Effector memory CD8-positive, alpha-beta T cell (primary cell): Measurements from ENCODE around the gene C10orf120.

Experiments
- ATAC-seq: fragments of 150-1000 bp; cut with Tn5 transposase; replicated peaks from 2 replicates; pipeline ENCODE4 v1.10.0; 2021; ENCODE audit warnings: mild to moderate bottlenecking, moderate library complexity
- DNase-seq, 3 experiments: peaks; one replicate each; pipeline ENCODE4 v3.0.0; 2021
- H3K27ac Mint-ChIP-seq, 2 donors: one replicate each; pipeline ENCODE4 v1.8.0; 2022; ENCODE audit warnings: mild to moderate bottlenecking in 2 of 2, mixed read lengths in 2 of 2, moderate library complexity in 2 of 2
- H3K27me3 Mint-ChIP-seq, 2 donors: one replicate each; pipeline ENCODE4 v1.8.0; 2022; ENCODE audit warnings: mixed read lengths in 2 of 2
- H3K36me3 Mint-ChIP-seq: one replicate; pipeline ENCODE4 v1.8.0; 2022; ENCODE audit warnings: mild to moderate bottlenecking, moderate library complexity, mixed read lengths; ENCODE audit not compliant: insufficient read depth
- H3K4me1 Mint-ChIP-seq, 2 donors: one replicate each; pipeline ENCODE4 v1.8.0; 2022; ENCODE audit warnings: low read depth in 2 of 2, mixed read lengths in 2 of 2
- H3K4me3 Mint-ChIP-seq, 2 donors: one replicate each; pipeline ENCODE4 v1.8.0; 2022; ENCODE audit warnings: mild to moderate bottlenecking in 2 of 2, mixed read lengths in 2 of 2, moderate library complexity in 2 of 2
- H3K9me3 Mint-ChIP-seq, 2 donors: one replicate each; pipeline ENCODE4 v1.8.0; 2022; ENCODE audit warnings: mixed read lengths in 2 of 2

The C10orf120 gene

DNA sequence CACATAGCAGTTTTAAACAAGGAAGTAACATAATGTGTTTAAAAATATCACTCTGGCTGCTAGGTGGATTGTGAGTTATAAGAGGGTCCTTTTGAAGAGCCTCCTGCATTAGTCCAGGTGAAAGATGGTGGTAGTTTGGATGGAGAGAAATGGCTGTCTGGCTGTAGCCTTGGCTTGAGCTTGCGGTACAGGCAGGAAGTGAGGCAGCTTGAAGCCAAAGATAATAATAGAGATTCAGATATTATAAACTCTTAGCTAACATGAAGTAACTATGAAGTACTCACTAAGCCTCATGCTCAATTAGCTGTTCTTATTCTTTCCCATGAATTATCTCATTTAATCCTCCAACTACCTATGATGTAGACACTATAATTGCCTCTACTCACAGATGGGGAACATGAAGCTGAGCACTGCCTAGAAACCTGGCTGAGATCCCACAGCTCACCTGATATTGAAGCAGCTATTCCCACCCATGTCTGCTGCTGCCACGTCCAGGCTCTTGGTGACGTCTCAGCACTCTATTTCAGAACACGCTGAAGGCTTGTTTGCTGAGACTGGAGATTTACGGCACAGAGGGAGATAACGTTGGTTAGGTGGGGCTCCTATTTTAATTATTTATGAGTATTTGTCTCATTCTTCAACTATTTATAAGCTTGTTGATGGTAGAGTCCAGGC, 10.4 kb downstream of the C10orf120 start:
- H3K27ac Mint-ChIP-seq, result no peak overlapping the region
- no peaks in the 10 kb centered on the region for H3K4me1 Mint-ChIP-seq
- DNase-seq (no peak), ATAC-seq (no peak)
- peaks cover 0 to 2% of the 10 kb centered on the region in 2 donors for H3K9me3 Mint-ChIP-seq
- no peaks in the 10 kb centered on the region for H3K36me3 Mint-ChIP-seq
- H3K4me3 Mint-ChIP-seq, result no peak overlapping the region
- peaks cover 69 to 72% of the 10 kb centered on the region in 2 donors for H3K27me3 Mint-ChIP-seq

GRCh38 chr10:122688293-122688989, 11.2 kb downstream of the C10orf120 start:
- Mint-ChIP-seq H3K4me1 (no peaks in the 10 kb centered on the region), H3K27ac (no peak overlapping the region), H3K9me3 (peaks cover 0 to 2% of the 10 kb centered on the region in 2 donors), H3K4me3 (no peak overlapping the region), H3K27me3 (peaks cover 69 to 79% of the 10 kb centered on the region in 2 donors), H3K36me3 (no peaks in the 10 kb centered on the region)
- ATAC-seq (no peak), DNase-seq (no peak)

DNA sequence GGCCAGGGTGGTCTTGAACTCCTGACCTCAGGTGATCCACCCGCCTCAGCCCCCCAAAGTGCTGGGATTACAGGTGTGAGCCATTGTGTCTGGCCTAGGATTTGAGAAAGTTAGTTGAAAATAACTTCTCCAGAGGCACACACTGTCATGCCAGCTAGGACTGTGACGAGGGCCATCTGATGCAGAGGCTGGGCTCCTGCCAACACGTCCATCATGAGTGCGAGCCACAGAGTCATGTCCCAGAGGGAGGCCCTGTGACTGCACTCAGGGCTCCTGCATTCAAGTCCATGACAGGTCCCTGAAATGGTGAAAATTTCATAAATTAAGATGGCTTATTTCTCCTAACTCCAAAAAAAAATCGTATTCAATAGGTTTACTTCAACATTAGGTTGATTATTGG, 17.1 kb downstream of the C10orf120 start:
- H3K9me3 Mint-ChIP-seq, result peaks cover 0 to 2% of the 10 kb centered on the region in 2 donors
- ATAC-seq (no peak), DNase-seq (no peak)
- H3K27me3 Mint-ChIP-seq, result peaks cover 39 to 70% of the 10 kb centered on the region in 2 donors
- H3K27ac Mint-ChIP-seq, result no peak overlapping the region
- H3K4me3 Mint-ChIP-seq, result no peak overlapping the region
- H3K4me1 Mint-ChIP-seq, result no peaks in the 10 kb centered on the region
- no peaks in the 10 kb centered on the region for H3K36me3 Mint-ChIP-seq

- no peak overlapping the region for H3K4me3 Mint-ChIP-seq
- H3K27me3 Mint-ChIP-seq, result peaks cover 36 to 72% of the 10 kb centered on the region in 2 donors
- H3K36me3 Mint-ChIP-seq, result no peaks in the 10 kb centered on the region
- H3K27ac Mint-ChIP-seq, result no peak overlapping the region
- H3K4me1 Mint-ChIP-seq, result no peaks in the 10 kb centered on the region
- DNase-seq, result no peak
- ATAC-seq, result no peak
- no peaks in the 10 kb centered on the region for H3K9me3 Mint-ChIP-seq
Measured at GRCh38 chr10:122678266-122678665, 21.4 kb downstream of the C10orf120 start.

- no peaks in the 10 kb centered on the region for H3K36me3 Mint-ChIP-seq
- ATAC-seq, result no peak
- no peak for DNase-seq
- no peak overlapping the region for H3K27ac Mint-ChIP-seq
- no peaks in the 10 kb centered on the region for H3K4me1 Mint-ChIP-seq
- H3K27me3 Mint-ChIP-seq, result peaks cover 50 to 95% of the 10 kb centered on the region in 2 donors
- H3K9me3 Mint-ChIP-seq, result no peaks in the 10 kb centered on the region
- H3K4me3 Mint-ChIP-seq, result no peak overlapping the region
Measured at GRCh38 chr10:122675278-122675677, 24.4 kb downstream of the C10orf120 start.

DNA sequence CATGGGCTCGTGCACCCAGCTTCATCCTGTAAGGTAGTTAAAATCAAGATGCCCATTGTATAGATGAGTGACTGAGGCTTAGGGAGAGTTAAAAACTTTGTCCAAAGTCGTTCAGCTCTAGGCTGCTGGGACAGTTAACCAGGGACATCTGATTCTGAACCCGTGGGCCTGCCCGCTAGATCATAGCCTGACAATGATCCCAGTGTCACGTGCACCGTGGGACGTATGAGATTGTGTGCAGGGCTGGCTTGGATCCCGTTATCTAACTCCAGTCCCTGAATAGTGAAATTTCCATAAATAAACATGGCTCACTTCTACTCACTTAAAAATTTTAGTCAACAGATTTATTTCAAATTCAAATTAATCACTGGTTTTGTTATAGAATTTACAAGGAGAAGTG, 24.9 kb downstream of the C10orf120 start:
- ATAC-seq, result no peak
- no peak for DNase-seq
- Mint-ChIP-seq H3K36me3 (no peaks in the 10 kb centered on the region), H3K27me3 (peaks cover 50 to 97% of the 10 kb centered on the region in 2 donors), H3K4me1 (no peaks in the 10 kb centered on the region), H3K27ac (no peak overlapping the region), H3K9me3 (no peaks in the 10 kb centered on the region), H3K4me3 (no peak overlapping the region)

GRCh38 chr10:122673731-122674130, 25.9 kb downstream of the C10orf120 start:
- H3K4me1 Mint-ChIP-seq, result no peaks in the 10 kb centered on the region
- H3K27ac Mint-ChIP-seq, result no peak overlapping the region
- no peaks in the 10 kb centered on the region for H3K36me3 Mint-ChIP-seq
- no peak overlapping the region for H3K4me3 Mint-ChIP-seq
- H3K27me3 Mint-ChIP-seq, result peaks cover 50 to 92% of the 10 kb centered on the region in 2 donors
- ATAC-seq (no peak), DNase-seq (no peak)
- H3K9me3 Mint-ChIP-seq, result no peaks in the 10 kb centered on the region

DNA sequence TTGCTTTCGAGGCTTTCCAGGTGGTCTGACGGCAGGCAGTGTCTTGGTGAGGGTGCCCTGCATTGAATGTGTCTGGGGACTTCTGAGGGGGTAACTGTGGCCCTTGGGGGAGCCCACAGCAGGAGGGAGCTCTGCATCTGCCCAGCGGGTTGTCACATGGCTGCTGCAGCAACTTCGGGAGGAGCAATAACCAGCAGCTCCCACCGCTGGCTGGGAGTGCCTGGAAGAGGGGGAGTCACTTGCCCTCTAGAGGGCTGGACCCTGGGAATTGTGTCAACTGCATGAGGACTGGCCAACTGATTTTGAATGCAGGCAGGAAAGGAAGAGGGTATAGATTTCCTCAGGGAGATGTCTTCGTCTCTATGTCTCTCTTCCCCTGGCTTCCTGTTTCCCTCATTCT, 26.4 kb downstream of the C10orf120 start:
- Mint-ChIP-seq H3K4me3 (no peak overlapping the region), H3K27me3 (peaks cover 50 to 92% of the 10 kb centered on the region in 2 donors), H3K36me3 (no peaks in the 10 kb centered on the region), H3K9me3 (no peaks in the 10 kb centered on the region), H3K27ac (no peak overlapping the region), H3K4me1 (no peaks in the 10 kb centered on the region)
- ATAC-seq (no peak), DNase-seq (no peak)

GRCh38 chr10:122672655-122673054, 27.0 kb downstream of the C10orf120 start:
- no peak for DNase-seq
- no peak overlapping the region for H3K27ac Mint-ChIP-seq
- ATAC-seq, result no peak
- peaks cover 50 to 92% of the 10 kb centered on the region in 2 donors for H3K27me3 Mint-ChIP-seq
- no peaks in the 10 kb centered on the region for H3K36me3 Mint-ChIP-seq
- H3K4me1 Mint-ChIP-seq, result no peaks in the 10 kb centered on the region
- no peak overlapping the region for H3K4me3 Mint-ChIP-seq
- no peaks in the 10 kb centered on the region for H3K9me3 Mint-ChIP-seq

GRCh38 chr10:122671355-122671754, 28.3 kb downstream of the C10orf120 start:
- no peaks in the 10 kb centered on the region for H3K4me1 Mint-ChIP-seq
- DNase-seq, result no peak
- no peak overlapping the region for H3K4me3 Mint-ChIP-seq
- no peak overlapping the region for H3K27ac Mint-ChIP-seq
- H3K9me3 Mint-ChIP-seq, result no peaks in the 10 kb centered on the region
- no peak for ATAC-seq
- peaks cover 44 to 87% of the 10 kb centered on the region in 2 donors for H3K27me3 Mint-ChIP-seq
- no peaks in the 10 kb centered on the region for H3K36me3 Mint-ChIP-seq

- H3K9me3 Mint-ChIP-seq, result no peaks in the 10 kb centered on the region
- no peaks in the 10 kb centered on the region for H3K36me3 Mint-ChIP-seq
- peaks cover 53 to 87% of the 10 kb centered on the region in 2 donors for H3K27me3 Mint-ChIP-seq
- no peak for DNase-seq
- no peak overlapping the region for H3K27ac Mint-ChIP-seq
- H3K4me1 Mint-ChIP-seq, result no peaks in the 10 kb centered on the region
- no peak for ATAC-seq
- H3K4me3 Mint-ChIP-seq, result no peak overlapping the region
Measured at GRCh38 chr10:122669842-122670241, 29.8 kb downstream of the C10orf120 start.

DNA sequence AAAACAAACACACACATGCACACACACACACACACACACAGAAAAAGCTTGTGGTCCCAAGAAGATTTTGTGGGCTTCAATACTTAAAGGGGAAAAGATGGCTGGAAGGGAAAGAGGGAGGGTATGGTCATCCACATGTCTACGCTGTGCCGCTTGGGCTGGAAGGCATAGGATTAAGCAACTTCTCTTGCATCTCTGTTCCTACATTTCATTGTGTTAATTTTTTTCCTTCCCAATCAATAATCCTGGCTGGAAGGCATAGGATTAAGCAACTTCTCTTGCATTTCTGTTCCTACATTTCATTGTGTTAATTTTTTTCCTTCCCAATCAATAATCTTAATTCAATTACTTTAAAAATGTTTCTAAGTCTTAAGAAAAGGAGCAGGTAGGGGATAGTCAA, 30.6 kb downstream of the C10orf120 start:
- ATAC-seq (no peak), DNase-seq (no peak)
- no peaks in the 10 kb centered on the region for H3K36me3 Mint-ChIP-seq
- H3K9me3 Mint-ChIP-seq, result no peaks in the 10 kb centered on the region
- H3K4me3 Mint-ChIP-seq, result no peak overlapping the region
- H3K4me1 Mint-ChIP-seq, result no peaks in the 10 kb centered on the region
- H3K27ac Mint-ChIP-seq, result no peak overlapping the region
- peaks cover 60 to 87% of the 10 kb centered on the region in 2 donors for H3K27me3 Mint-ChIP-seq

GRCh38 chr10:122665946-122666345, 33.7 kb downstream of the C10orf120 start:
- ATAC-seq, result no peak
- H3K36me3 Mint-ChIP-seq, result no peaks in the 10 kb centered on the region

DNA sequence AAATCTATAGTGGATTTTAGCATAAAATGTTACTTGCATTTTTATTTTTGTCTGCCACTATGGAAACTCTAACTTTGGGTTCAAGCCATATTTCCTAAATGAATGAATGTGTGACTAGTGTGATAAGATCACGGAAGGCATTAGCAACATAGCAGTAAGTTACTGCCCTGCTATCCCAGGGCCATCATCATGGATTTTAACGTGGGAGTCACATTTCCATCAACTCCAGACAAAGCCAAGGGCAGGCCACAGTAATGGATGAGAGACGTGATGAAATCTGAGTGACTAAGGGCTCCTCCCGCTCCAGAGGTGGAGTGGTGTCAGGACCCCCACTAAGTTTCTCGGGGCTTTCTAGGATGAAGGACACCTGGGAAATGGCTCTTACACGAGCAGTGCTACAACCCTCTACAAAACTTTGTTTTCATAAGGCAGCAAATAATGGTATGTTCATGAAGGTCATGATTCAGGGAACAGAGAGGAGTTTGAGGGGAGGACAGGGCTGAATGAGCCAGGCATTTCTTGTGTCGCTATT, 34.3 kb downstream of the C10orf120 start:
- no peak overlapping the region for H3K27ac Mint-ChIP-seq
- peaks cover 56 to 83% of the 10 kb centered on the region in 2 donors for H3K27me3 Mint-ChIP-seq
- peaks cover 0 to 2% of the 10 kb centered on the region in 2 donors for H3K4me1 Mint-ChIP-seq
- H3K4me3 Mint-ChIP-seq, result no peak overlapping the region
- DNase-seq, result no peak
- H3K36me3 Mint-ChIP-seq, result no peaks in the 10 kb centered on the region
- ATAC-seq, result no peak
- no peaks in the 10 kb centered on the region for H3K9me3 Mint-ChIP-seq

More at GRCh38 chr10:122665946-122666345, 33.7 kb downstream of the C10orf120 start:
- Mint-ChIP-seq H3K27ac (no peak overlapping the region), H3K27me3 (peaks cover 62 to 83% of the 10 kb centered on the region in 2 donors), H3K9me3 (no peaks in the 10 kb centered on the region), H3K4me3 (no peak overlapping the region), H3K4me1 (peaks cover 0 to 2% of the 10 kb centered on the region in 2 donors)
- no peak for DNase-seq
